ENCODE results near the gene ANGPT4. TPM values are rescaled to one million over a fixed set of nuclear protein-coding genes. Genes with fewer than 3 reads are reported as not detected.
"Not testable (repeated sequence)": the region's sequence is repeated elsewhere in the genome, so short reads cannot be mapped to it uniquely, and the experiment has no call there.

Gene ANGPT4
- total and polyA plus RNA-seq, 12 donors: 0.05 to 0.44 (median 0.26) TPM; not detected in 8

- Histone ChIP-seq H3K4me3 (no peak overlapping the region), H3K4me1 (peaks cover 0 to 18% (median 0%) of the 10 kb centered on the region in 9 donors), H3K27ac (no peak overlapping the region), H3K36me3 (peaks cover 0 to 5% (median 0%) of the 10 kb centered on the region in 9 donors), H3K9me3 (no peaks in the 10 kb centered on the region), H3K27me3 (no peaks in the 10 kb centered on the region)
- intact Hi-C loops (cut with DNase I): no loop called here
- DNase-seq: no peak
- WGBS, 2 donors: 74 to 78% methylated on average over 6 of the region's 6 CpGs
- TF ChIP-seq, protein P1, sequence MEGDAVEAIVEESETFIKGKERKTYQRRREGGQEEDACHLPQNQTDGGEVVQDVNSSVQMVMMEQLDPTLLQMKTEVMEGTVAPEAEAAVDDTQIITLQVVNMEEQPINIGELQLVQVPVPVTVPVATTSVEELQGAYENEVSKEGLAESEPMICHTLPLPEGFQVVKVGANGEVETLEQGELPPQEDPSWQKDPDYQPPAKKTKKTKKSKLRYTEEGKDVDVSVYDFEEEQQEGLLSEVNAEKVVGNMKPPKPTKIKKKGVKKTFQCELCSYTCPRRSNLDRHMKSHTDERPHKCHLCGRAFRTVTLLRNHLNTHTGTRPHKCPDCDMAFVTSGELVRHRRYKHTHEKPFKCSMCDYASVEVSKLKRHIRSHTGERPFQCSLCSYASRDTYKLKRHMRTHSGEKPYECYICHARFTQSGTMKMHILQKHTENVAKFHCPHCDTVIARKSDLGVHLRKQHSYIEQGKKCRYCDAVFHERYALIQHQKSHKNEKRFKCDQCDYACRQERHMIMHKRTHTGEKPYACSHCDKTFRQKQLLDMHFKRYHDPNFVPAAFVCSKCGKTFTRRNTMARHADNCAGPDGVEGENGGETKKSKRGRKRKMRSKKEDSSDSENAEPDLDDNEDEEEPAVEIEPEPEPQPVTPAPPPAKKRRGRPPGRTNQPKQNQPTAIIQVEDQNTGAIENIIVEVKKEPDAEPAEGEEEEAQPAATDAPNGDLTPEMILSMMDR (IDR thresholded peaks at IDR 0.05): no peak
- ATAC-seq: no peak
Measured at GRCh38 chr20:854601-855000, 61.5 kb downstream of the ANGPT4 start.

DNA sequence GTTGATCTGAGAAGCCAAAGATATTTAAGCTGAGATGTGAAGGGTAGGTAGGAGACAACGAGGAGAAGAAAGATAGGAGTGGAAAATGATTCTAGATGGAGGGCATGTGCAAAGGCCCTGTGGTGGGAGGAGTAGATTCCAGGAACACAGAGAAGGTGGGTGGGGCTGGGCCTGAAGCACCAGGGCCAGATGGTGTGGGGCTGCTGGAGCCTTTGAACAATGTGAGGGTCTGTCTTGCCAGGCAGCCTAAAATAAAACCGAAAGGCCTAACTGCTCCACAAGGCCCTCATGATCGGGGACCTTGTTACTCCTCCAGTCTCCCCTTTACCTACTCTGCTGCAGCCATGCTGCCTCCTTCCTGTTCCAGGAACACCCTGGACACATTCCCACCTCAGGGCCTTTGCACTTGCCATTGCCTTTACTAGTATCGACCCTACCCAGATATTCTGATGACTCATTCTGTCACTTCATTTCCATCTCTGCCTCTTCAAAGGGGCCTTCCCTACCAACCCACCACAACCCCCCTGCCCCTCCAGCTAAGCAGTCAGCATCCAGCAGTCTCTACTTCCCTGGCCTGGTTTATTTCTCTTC, 62.6 kb downstream of the ANGPT4 start:
- Histone ChIP-seq H3K4me3 (no peak overlapping the region), H3K27ac (no peak overlapping the region), H3K27me3 (no peaks in the 10 kb centered on the region), H3K9me3 (no peaks in the 10 kb centered on the region), H3K36me3 (peaks cover 0 to 5% (median 0%) of the 10 kb centered on the region in 9 donors), H3K4me1 (peaks cover 0 to 14% (median 0%) of the 10 kb centered on the region in 9 donors)
- DNase-seq (no peak), ATAC-seq (no peak)
- TF ChIP-seq, protein P1 (IDR thresholded peaks at IDR 0.05): no peak
- intact Hi-C loops (cut with DNase I): no loop called here
- WGBS, 2 donors: 92 to 97% methylated on average over 4 of the region's 4 CpGs

GRCh38 chr20:848731-849130, 67.4 kb downstream of the ANGPT4 start:
- intact Hi-C loops (cut with DNase I): loop anchor here in 1 of 10 donors (5.0 kb wide), 1 partner anchor 34 kb away; no protein-coding TSS in a partner anchor
- WGBS, 2 donors: 92 to 96% methylated on average over 8 of the region's 8 CpGs
- not testable (repeated sequence) for H3K27ac ChIP-seq, ATAC-seq, DNase-seq, H3K9me3 ChIP-seq, H3K36me3 ChIP-seq, H3K27me3 ChIP-seq, H3K4me3 ChIP-seq
- H3K4me1 ChIP-seq: peaks cover 4 to 41% (median 20%) of the 10 kb centered on the region in 9 donors

- Histone ChIP-seq H3K4me1 (peaks cover 4 to 46% (median 20%) of the 10 kb centered on the region in 9 donors), H3K9me3 (no peaks in the 10 kb centered on the region), H3K4me3 (no peak overlapping the region), H3K27ac (no peak overlapping the region), H3K27me3 (no peaks in the 10 kb centered on the region), H3K36me3 (peaks cover 0 to 8% (median 0%) of the 10 kb centered on the region in 9 donors)
- no peak for DNase-seq
- ATAC-seq: no peak
- TF ChIP-seq, protein P1 (IDR thresholded peaks at IDR 0.05): no peak
- WGBS, 2 donors: 90 to 91% methylated on average over 5 of the region's 5 CpGs
- intact Hi-C loops (cut with DNase I): loop anchor here in 1 of 10 donors (5.0 kb wide), 1 partner anchor 34 kb away; no protein-coding TSS in a partner anchor
Measured at GRCh38 chr20:848193-848592, 67.9 kb downstream of the ANGPT4 start.

- peaks cover 4 to 52% (median 20%) of the 10 kb centered on the region in 9 donors for H3K4me1 ChIP-seq
- H3K4me3 ChIP-seq: peak overlapping the region in 1 of 10 donors; percentile 55
- DNase-seq: peak in 1 of 2 donors; percentile 18
- intact Hi-C loops (cut with DNase I): loop anchor here in 1 of 10 donors (5.0 kb wide), 1 partner anchor 35 kb away; no protein-coding TSS in a partner anchor
- peak overlapping the region in 1 of 10 donors; percentile 78 for H3K27ac ChIP-seq
- peaks cover 0 to 3% (median 0%) of the 10 kb centered on the region in 9 donors for H3K36me3 ChIP-seq
- WGBS, 2 donors: 62 to 69% methylated on average over 7 of the region's 7 CpGs
- no peak for ATAC-seq
- H3K27me3 ChIP-seq: peaks cover 0 to 3% (median 0%) of the 10 kb centered on the region in 7 donors
- TF ChIP-seq, protein P1 (IDR thresholded peaks at IDR 0.05): no peak
- H3K9me3 ChIP-seq: no peaks in the 10 kb centered on the region
Measured at GRCh38 chr20:846894-847278, 69.2 kb downstream of the ANGPT4 start.
